GM10266 (cell line): ENCODE results near the gene ALPK3.

Source experiments
- DNase-seq: peaks from one replicate; pipeline ENCODE4 v3.0.0; 2012; ENCODE audit errors: extremely low spot score
- CTCF ChIP-seq: IDR thresholded peaks from 2 replicates; pipeline ENCODE4 v1.5.1; 2012; ENCODE audit warnings: mild to moderate bottlenecking, low read depth; ENCODE audit not compliant: control insufficient read depth, insufficient read depth; ENCODE audit errors: missing control alignments

The ALPK3 gene

DNA sequence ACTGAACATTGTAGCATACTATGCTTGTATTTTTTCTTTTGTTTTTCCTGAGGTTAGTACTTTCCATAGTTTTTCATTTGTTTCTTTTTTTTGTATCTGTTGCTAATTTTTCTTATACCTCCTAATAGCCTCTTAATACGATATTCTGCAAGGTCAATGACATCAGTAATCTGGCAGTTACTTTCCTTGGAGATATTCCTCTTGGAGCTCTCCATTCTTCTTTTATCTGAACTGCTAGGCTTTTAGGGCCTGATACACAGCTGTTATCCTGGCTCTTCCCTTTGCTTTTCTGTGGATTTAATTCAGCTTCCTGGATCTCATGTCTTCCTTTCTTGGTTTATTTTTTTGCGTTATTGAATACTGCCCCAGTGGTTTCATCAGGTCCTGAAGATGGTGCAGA is 12.9 kb downstream of the ALPK3 start:
- TF ChIP-seq CTCF = no peak

DNA sequence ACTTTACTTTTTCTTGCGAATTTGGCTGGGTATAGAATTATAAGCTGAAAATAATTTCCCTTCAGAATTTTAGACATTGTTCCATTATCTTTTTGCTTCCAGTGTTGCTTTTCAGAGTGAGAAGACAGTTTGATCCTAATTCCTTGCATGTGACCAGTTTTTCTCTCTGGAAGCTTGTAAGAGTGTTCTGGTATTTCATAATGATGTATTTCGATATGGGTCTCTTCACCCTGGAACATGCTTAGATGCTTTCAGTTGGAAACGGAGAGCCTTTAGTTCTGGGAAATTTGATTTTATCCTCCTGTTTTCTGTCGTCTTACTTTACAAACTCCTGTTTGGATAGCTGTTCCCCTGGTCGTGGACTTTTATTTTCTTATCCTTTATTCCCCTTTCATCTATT is 13.9 kb downstream of the ALPK3 start:
- TF ChIP-seq CTCF = no peak
- DNase-seq = no peak

More for the DNA sequence above, 12.9 kb downstream of the ALPK3 start:
- DNase-seq = no peak

GRCh38 chr15:84831613-84832012 is 14.5 kb downstream of the ALPK3 start:
- no peak for DNase-seq
- TF ChIP-seq CTCF = no peak

DNA sequence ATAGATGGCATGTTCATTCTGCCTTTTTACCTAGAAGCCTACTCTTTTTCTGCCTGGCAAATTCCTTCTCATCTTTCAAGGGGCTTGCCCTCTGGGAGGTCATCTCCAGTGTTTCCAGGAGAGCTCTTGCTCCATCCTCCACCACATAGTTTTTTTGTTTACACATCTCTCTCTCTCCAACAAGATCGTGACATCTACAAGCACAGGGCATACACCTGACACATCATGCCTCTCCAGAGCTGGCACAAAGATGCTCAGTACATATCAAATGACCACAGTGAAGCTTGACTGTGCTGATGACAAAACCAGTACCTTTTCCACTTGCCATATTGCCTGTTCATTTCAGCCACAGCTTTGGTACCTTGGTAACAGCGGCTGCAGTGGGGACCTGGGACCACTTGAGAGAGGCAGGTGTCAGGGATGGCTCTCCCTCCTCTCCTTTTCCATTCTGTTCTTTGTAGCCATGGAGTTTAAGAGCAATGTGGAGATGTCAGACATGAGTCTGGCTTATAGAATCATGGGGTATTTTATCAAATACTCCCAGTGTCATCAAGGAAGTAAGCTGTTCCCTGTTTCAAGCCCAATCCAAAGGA is 15.4 kb downstream of the ALPK3 start:
- TF ChIP-seq CTCF = no peak
- no peak for DNase-seq

DNA sequence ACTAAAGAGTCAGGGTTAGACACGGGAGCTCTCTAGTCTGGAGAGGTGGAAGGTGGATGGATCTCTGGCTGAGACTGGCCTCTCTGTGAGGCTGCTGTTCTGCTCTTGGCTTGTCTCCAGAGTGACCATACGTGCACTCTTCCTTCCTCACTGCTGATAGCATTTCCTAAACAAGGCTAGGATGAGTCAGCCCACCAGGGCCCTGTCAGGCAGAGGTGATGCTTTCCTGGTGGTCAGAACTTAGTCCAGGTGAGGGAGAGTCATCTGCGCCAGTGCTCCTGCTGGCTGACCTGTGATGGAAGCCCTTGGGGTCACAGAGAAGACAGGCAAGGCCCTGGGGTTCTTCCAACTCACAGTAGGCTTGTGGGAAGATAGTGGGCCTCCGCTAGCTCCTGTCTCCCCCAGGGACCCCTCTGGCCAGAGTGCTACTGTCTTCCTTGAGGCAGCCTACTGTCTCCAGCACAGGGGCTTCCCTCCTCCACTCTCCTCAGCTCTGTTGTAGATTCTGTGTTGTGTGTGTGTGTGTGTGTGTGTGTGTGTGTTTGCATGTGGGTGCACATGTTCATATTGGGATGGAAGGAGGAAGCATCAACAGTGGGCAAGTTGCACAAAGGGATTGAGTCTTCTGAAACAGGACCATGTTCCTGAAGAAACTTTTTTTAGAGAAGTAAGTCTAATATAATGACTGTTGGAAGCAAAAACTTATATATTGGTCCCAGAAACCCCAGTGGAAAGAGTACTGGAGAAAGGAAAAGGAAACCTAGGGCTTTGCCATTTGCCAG is 16.5 kb downstream of the ALPK3 start:
- no peak for DNase-seq

DNA sequence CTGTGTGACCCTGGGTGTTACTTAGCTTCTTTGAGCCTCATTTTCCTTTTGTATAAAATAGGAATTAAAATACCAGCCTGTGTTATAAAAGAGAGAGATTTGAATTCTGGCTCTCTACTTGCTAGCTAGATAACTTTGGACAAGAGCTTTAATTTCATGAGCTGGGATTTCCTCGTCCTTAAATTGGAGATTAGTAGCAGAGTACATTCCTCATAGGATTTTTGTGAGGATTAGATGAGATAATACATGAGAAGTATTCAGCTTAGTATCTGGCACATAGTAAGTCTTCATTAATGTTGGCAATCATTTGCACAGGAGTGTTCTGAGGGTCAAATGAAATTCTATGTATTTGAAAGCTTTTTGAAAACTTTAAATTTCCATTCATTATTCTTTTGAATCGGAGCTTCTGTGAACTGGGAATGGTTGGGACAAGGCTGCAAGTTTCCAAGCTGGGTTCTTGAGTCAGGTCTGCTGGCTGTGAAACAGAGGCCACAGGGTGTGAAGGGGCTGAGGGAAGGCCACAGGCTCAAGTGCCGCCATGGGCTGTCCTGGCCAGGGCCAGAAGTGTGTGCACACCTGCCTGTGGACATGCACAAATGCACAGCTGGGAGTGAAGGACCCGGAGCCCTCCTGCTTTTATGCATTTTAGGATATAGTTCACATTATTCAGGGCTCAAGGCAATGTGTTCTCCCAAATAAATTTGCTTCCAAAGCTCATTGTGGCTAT is 17.2 kb downstream of the ALPK3 start:
- no peak for TF ChIP-seq CTCF
- DNase-seq = no peak

More for the DNA sequence above, 16.5 kb downstream of the ALPK3 start:
- no peak for TF ChIP-seq CTCF
